Skin of body (tissue), 2 donors: ENCODE measurements around the gene GGT7. TPM values are rescaled to one million over a fixed set of nuclear protein-coding genes. Genes with fewer than 3 reads are reported as not detected.
"Not testable (repeated sequence)": the region's sequence is repeated elsewhere in the genome, so short reads cannot be mapped to it uniquely, and the experiment has no call there.

Source experiments
- DNase-seq: peaks from one replicate; lab custom pipeline; 2025; lab: John Stamatoyannopoulos, UW
- total RNA-seq: library from RNA; depleted of rRNA; stranded (reverse); fragments of >200 nt; gene quantifications from one replicate; pipeline ENCODE4 v1.2.3, GENCODE V29; 2014

GGT7 gene
- total RNA-seq, 1 donor from 2014 or later = 7.0 TPM

DNA sequence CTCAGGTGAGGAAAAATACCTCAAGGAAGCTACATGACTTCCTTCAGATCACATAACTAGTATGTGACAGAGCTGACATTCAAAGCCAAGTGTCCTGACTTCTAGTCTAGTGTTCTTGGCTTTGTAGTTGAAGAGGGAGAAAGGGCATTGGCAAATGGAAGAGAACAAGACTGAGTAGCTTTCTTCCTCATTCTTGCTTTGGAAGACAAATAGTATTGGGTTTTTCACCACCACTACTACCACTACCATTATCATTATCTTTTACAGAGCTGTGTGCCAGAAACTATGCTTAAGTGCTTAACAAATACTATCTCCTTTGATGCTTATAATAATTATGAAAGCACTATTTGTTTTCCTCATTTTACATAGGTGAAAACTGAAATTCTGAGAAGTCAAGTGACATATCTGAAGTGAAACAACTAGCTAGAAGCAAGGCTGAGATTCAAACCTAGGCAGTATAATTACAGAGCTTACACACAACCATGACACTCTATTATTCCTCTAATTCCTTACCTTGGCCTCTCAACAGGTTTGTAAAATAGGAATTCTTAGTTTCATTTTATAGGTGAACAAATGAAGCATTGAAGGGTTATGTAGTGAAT lies 10.5 kb upstream of the GGT7 start:
- no peak for DNase-seq

DNA sequence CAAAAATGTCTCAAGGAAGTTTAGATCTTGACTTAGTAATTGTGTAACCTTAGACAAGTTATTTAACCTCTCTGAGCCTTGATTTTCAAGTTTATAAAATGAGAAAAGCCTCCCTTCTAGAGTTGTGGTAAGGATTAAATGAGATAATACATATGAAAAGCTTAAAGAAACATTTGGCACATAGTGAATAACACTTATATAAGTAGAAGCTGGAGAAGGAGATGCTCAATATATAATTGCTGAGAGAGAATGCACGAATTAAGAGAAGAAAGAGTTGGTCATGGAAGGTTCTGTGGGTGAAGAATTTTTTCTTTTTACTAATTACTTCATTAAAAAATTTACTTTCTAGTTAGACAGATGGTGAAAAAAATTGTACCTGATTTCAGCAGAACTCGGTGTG lies 9.0 kb upstream of the GGT7 start:
- DNase-seq = no peak

DNA sequence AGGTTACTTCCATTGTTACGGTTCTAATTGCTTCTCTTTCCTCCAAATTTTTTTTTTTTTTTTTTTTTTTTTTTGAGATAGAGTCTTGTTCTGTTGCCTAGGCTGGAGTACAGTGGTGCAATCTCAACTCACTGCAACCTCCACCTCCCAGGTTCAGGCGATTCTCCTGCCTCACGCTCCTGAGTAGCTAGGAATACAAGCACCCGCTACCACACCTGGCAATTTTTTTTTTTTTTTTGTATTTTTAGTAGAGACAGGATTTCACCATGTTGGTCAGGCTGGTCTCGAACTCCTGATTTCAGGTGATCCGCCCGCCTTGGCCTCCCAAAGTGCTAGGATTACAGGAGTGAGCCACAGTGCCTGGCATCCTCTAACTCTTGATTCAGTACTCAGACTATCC lies 8.3 kb upstream of the GGT7 start:
- not testable (repeated sequence) for DNase-seq

DNA sequence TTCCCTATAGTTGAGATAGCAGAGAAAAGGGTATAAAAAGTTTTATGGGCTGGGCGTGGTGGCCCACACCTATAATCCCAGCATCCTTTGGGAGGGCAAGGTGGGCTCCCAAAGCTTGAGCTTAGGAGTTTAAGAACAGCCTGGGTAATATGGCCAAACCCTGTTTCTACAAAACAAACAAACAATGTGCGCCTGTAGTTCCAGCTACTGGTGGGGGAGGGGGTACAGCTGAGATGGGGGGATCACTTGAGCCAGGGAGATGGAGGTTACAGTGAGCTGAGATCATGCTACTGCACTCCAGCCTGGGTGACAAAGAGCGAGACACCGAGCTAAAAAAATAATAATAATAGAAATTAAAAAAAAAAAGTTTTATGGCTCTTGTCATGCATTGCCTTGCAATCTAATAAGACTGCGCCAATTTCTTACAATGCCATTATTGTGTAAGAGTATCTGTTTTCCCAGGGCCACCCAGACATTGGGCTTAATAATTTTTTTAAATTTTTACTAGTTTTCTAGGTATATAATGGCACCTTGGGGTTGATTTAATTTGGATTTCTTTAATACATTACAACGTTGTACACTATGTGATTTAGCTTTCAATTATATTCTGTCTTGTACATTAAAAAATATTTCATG lies 7.7 kb upstream of the GGT7 start:
- no peak for DNase-seq

DNA sequence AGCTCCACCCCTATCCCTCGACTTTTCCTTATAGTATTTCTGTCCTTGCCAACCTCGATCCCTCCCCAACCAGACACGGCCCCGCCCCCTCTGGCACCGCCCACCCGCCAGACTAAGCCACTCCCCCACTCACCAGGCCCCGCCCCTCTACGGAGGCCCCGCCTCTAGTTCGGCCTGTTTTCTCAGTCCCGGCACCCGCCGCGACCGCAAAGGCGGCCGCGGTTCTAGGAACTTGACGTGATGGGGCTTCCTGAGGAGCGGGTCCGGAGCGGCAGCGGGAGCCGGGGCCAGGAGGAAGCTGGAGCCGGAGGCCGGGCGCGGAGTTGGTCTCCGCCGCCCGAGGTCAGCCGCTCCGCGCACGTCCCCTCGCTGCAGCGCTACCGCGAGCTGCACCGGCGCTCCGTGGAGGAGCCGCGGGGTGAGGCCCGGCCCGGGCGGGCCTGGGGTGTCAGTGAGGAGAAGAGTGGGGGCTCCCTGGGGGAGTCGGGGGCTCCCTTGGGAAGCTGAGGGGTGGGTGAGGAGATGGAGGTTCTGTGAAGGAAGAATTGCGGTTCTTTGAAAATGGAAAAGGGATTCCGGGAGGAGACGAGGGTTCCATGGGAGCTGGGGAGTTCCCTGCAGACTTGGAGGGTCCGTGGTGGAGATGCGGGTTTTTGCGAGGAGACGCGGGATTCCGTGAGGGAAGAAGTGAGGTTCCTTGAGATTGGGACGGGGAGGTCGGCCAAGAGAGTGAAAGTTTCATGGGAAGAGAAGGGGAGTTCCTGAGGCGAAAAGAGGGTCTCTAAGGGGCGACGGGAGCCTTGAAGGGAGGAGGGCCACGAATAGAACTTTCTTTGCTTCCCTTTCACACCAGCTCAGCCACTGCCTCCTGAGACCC lies 4.0 kb upstream of the GGT7 start, which contains the start of gene ACSS2:
TSS of gene ACSS2 (plus strand) at position 207 of the 877 bp plus-strand sequence. CDS start at position 241, 34 bp downstream.
- peak; percentile 99 for DNase-seq

DNA sequence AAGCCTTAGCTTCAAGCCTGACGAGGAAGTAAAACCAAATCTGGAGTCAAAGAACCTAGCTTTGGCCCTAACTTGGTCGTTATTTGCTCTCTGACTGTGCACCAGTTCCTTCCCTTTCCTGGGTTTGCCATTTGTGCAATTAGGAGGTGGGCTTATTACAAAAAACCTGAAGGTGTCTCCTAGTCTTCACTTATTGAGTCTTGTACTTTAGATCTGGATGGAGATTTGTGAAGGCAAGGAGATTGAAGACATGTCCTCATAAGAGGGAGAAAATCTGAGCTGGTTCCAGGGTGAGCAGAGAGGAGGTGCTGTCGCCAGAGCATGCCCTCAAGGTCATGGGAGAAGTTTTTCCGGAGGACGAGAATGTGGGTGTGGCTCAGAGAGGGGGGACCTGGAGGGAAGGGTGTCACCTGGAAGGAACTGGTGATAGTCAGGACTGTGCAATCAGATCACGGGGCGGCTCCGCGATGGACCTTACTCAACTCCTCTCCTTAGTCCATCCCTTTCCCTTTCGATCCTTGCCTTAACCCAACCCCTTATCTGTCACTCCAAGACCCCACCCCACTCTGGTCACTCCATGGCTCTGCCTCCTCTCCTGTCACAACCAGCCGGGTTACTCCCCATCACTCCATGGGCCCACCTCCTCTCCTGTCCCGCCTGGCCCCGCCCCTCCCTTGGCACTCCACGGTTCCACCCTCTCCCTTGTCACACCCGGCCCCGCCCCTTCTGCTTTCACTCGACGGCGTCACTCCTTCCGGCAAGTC lies 3.2 kb upstream of the GGT7 start:
- DNase-seq = no peak

DNA sequence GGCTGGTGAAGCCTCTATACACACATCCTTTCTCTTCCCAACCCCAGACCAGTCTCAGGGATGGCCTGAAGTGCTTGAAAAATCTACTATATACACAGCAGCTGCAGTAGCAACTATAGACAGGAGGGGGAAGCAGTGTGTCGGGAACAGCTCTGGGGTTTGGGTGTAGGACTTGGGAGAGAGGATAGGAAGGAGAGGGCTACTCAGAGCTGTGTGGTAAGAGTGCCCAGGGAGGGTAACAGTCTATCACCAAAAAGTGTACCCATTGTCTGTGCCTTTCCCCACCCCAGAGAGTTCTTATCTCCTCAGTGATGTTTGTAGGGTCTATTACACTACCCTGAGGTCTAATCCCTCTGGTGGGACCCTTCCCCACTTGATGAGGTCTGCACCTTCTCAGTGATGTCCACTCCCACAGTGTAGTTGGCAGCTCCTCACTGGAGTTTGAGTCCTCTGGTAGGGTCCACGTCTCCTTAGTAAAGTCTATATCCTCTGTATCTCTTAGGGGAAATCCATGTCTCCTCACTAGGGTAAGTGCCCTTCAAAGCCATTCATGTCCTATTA lies 1.5 kb upstream of the GGT7 start:
- DNase-seq = peak; percentile 71

DNA sequence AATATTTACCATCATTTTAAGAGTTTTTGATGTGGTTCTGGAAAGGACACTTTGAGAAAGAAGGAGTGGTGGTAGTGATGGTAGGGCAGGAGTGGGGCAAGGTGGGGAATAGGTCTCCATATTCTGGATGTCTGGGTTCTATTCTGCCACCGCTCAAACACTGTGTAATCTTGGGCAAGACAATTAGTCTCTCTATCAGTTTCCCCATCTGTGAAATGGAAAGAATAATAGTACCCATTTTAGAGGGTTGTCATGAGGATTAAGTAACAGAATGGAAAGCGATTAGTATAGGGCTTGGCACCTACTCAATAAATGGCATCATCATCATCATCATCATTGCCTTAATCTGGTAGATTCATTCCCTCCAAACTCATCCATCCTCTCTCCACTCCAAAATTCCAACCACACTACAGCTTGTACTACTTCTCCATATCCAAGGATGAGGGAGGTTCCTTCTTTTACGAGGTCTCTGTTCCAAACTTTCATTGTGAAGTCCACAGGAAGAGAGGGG lies 982 bp upstream of the GGT7 start:
- DNase-seq = no peak

DNA sequence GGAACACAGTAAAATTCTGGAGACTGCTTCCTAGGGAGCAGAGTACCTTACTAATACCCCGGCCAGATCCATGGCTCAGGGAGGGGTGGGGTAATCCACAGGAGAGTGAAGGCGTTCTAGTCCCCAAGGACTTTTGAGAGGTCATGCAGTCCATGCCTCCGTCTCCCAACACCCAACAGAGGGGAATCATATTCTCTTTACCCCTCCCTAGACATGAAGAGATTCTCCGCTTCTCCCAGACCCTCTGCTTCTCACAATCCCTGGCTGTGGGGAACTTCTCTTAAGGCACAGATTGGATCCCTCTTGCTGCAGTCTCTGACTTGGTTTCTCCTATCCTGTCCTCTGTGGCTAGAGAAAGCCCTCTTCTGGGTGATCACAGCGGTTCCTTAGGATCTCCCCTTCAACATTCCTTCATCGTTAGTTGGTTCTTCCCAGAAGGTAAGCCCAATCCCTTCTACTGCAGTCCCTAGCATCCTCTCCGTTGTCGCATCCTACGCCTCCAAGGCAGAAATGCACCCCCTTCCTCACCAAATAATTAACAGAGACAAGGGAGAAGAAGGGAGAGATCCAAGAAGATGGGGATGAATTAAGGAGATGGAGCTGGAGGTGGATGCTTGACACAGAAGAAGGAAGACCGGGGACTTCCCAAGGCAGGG lies 562 bp downstream of the GGT7 start:
- DNase-seq = no peak

DNA sequence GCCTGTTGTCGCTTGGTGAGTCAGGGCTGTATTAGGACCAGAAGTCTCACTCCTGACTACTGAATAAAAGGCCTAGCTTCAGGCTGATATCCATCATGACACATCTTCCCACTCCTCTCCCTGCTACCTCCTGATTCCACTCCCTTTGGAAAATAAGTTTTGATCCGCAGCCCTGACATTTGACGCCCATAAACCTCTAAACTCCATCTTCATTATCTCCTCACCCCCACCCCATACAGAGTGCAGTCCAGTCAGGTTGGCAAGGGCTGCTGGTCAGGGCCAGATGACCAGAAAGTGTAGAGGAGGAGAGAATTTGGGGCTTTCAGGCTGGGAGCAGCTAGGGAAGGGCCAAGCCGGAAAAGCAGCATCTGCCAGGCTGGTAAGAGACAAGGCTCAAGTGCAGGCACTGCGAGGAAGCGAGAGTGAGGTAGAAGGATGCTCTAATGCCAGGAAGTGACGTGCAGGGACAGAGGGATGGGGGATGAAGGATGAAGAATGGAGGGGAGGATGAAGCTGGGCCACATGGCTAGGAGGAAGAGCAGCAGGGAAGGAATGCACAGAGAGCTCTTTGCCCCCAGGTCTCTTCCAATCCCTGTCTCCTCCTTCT lies 1.2 kb downstream of the GGT7 start:
- no peak for DNase-seq

DNA sequence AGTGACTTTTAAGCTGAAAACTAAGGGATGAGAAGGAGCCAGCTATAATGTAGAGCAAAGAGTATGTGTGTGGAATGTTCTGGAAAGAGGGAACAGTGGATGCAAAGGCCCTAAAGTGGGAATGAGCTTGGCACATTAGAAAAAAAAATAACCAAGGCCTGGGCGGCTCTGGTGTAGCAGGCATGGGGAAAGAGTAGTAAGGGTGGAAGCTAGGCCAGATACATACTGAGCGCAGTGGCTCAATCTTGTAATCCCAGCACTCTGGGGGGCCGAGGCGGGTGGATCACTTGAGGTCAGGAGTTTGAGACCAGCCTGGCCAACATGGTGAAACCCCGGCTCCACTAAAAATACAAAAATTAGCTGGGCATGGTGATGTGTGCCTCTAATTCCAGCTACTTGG lies 8.4 kb downstream of the GGT7 start:
- no peak for DNase-seq

DNA sequence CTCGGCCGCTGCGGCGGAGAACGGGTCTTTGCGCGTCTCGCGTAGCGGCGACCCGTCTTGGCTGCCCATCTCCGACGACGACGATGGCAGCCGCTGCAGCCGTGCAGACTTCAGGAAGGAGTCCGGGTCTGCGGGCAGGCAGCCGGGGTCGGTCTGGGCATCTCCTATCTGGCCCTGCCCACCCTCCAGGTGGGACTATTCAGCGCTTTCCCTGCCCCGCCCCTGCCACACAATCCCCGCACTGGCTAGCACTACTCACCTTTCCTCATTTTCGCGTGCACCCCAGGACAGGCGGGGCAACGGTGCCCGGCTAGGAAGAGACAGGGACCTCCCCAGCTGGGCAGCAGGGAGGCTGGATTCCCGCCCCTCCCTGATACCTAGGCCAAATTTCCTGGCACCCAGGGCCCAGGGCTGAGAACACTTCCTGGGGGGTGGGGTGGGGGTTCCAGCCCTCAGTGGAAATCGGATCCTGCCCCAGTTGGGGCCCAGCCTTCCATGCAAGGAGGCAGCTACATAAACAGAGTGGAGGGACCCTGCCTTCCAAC lies 9.2 kb downstream of the GGT7 start:
- no peak for DNase-seq

DNA sequence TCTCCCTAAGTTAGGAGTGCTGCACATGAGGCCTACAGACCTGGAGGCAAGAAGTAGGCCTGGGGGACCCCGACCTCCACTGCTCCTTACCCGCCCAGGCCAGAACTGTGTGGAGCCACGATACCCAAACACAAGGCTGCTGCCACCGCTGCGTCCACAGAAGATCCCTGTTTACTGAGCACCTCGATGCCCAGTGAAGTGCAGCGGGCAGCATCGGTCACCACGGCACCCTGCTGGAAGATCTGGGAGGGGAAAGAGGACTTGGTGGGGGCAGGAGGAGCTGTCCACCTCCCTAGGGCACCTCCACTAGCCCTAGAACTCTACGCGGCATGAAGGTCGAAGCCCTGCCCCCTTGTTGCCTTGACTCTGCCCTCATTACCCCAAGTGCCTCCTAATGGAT lies 9.9 kb downstream of the GGT7 start:
- no peak for DNase-seq

DNA sequence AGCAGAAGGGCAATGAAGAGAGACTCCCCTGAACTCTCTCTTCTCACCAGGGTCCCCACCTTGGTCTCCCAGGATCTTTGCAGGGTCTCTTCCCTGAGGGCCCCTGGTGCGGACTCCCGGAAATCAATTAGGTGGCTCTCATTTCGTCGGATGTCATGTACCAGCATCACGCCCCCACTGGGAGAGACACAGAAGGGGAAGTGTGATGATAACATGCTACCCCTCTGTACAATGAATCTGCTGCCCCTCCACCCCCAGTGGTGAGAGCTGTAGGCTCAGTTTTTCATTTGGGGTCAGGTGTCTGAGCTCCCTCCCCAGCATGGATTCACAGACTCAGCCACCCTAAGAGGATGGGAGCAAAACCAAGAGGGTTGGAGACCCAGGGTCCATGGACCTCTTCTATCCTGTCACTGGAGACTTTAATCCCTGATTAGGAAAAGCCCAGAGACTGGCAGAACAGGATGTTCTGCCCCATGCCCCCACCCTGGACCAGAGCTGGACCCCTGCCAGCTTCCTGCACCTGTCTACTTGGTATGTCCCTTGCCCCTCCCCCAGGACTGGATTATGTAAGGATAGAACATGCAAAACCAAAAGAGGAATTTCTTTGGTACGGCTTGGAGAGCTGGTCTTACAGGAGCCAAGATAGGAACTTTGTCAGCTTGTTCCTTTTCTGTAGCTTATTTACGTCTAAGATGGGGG lies 11.1 kb downstream of the GGT7 start:
- no peak for DNase-seq

DNA sequence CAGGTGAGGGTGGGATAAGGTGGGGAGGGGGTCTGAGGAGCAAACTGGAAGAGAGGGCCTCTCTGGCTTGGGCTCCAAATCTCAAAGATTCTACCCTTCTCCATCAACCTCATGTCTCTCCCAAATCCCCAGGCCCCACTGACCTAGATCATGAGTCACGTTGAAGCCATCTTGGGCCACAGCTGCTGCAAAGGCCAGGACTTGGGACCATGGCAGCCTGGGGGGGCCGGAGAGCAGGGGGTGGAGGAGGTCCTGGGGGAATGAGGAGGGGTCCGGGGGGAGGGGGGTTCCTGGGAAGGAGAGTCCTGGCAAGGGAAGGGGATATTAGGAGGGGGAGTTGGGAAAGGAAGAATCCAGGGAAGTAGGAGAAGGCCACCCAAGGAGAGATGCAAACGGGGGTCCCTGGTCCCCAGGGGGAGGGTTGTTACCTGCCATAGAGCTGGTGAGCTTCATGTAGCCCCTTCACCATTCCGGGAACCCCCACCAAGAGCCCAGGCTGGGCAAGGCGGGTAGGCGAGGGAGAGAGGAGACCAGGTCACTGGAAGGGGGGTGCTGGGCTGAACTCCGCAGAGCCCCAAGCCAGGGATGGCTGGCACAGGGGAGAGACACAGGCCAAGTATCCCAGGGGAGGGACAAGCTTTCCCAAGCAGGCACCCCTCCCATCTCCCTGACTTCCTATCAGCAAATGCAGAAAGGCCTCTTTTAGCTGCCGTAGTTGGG lies 12.7 kb downstream of the GGT7 start:
- no peak for DNase-seq

DNA sequence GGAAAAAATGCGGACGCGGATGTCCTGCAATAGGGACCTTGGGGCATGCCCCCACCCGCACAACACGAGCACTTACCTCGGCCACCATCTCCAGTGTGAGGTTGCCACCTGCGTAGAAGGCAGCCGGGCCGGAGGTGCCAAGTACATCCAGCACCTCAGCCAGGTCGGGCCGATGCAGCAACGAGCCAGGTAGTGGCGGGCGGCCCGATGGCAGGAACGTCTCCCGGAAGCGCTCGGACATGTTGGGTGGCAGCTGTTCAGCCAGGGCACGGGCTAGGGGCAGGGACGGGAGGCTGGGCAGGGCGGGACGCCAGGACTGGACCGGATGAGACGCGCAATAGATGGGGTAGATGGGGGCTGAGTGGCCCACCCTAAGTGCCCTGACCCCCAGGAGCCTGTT lies 13.3 kb downstream of the GGT7 start:
- DNase-seq = no peak

DNA sequence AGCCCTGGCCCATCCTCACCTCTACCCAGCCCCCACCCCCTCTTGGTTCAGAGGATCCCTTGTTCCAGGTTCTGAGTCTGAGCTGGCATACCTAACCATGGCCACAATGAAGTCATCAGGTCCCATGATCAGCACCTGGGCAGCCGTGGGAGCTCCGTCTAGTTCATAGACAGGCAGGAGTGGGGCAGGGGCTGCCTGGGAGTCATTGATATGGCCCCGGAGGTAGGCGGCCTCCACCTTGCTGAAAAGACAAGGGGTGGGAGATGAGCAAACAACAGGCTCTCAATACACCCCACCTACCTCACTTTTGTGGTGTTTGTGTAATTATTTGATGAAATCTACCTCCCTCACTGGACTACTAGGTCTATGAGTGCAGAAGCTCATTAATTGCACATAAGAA lies 20.4 kb downstream of the GGT7 start:
- DNase-seq = no peak

DNA sequence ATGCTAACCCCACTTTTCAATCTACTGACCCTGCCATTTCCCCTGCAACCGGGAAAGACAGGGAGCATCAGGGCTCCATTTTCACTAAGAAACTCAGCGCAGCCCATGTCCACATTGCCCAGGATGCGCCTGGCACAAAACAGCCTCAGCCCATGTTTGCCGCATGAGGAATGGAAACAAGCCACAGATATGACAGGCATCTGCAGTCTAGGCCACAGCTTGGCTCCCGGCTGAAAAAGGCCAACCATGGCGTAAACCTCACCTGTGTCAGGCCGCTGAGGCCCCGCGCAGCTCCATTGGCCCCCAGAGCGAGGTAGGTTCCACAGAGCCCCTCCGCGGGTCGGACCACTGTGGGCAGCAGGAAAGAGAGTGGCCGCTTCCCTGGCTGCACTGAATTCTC lies 21.7 kb downstream of the GGT7 start:
- DNase-seq = no peak

DNA sequence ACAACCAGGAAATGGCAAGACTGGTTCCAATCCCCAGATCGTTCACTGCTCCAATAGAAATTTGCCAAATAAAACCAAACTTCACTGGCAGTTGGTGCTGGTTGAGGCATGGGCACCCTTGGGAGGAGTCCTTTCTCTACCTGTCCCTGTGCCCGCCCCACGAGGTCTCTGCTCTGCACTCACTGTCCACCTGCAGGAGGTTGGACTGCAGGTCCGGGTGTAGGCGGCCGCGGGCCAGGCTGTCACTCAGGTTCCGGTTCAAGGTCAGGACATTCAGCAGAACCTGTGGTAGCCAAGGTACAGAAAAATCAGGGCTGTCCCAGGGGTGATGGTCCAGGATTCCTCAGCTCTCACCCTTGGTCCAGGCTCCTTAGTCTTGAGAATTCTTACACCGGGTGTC lies 22.9 kb downstream of the GGT7 start:
- DNase-seq = no peak
